GM19328 (cell line): ENCODE data around the gene APBA3.
"Not testable (repeated sequence)": the region's sequence is repeated elsewhere in the genome, so short reads cannot be mapped to it uniquely, and the experiment has no call there.

Source experiments
- ATAC-seq: cut with Tn5 transposase; IDR thresholded peaks from one replicate; pipeline ENCODE4 v1.9.1; 2021; ENCODE audit warnings: mild to moderate bottlenecking, moderate library complexity; ENCODE audit not compliant: unreplicated experiment

APBA3 gene

DNA sequence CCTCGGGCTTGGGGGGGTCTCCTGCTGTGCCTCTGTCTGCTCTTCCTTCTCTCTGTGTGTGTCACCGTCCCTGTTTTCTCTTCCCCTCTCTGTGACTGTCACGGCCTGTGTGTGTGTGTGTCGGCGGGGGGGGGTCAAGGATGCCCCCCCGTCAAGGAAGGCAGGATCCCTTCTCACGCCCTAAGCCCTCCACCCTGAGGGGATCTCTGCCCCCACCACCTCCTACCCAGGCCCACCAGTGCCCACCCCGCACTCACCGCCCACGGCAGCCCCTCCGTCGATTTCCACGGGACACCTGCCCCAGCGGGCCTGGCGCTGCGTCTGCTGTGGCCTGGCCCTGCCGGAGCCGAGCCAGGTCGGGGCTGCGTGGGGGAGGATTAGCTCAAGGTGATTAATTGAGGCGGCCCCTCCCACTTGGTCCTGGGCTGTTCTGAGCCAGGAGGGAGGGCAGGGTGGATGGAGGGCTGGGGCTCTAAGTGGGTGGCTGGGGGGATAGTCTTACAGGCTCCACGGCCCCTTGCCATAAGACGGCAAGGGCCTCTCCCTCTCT is 10.5 kb upstream of the APBA3 start, which contains the start of gene RAX2:
Gene RAX2 (minus strand): TSS at position 323 of the 550 bp plus-strand sequence. CDS start 486 bp downstream, outside the sequence.
- no peak for ATAC-seq

DNA sequence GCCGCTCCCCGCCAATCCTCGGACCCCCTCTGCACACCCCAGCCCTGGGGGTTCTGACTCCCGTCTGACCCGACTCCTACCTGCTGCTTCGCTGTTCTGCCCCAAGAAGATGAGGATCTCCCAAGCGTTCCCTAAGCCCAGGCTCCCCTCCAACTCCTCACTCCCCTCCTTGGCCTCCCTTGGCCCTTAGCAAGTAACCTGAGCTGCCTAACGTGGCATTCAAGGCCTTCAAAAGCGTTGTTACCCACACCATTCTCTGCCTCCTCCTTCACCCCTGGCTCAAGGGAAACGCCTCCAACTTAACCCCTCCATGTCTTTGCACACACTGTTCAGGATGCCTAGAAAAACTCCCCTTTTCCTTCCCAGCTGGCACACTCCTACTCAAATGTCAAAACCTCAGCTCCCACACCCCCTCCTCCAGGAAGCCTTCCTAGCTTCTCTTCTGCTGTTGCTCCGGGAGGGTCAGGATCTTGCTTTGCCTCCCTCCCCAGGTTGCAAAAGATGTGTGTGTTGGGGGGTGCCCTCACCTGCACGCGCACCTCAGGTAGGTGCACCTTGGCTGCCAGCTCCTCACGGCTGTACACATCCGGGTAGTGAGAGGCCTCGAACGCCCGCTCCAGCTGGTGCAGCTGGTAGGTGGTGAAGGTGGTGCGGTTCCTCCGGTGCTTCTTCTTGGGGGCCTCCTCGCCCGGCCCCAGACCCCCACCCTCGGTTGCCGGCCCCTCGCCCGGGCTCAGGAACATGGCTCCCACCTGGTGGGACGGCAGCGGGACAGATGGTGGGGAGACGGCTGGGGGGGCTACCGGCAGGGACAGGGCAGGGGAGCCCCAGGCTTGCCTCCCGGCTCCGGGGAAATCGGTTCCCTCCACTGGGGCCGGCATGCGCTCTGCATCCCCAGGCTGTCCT is 9.8 kb upstream of the APBA3 start:
- ATAC-seq = no peak

DNA sequence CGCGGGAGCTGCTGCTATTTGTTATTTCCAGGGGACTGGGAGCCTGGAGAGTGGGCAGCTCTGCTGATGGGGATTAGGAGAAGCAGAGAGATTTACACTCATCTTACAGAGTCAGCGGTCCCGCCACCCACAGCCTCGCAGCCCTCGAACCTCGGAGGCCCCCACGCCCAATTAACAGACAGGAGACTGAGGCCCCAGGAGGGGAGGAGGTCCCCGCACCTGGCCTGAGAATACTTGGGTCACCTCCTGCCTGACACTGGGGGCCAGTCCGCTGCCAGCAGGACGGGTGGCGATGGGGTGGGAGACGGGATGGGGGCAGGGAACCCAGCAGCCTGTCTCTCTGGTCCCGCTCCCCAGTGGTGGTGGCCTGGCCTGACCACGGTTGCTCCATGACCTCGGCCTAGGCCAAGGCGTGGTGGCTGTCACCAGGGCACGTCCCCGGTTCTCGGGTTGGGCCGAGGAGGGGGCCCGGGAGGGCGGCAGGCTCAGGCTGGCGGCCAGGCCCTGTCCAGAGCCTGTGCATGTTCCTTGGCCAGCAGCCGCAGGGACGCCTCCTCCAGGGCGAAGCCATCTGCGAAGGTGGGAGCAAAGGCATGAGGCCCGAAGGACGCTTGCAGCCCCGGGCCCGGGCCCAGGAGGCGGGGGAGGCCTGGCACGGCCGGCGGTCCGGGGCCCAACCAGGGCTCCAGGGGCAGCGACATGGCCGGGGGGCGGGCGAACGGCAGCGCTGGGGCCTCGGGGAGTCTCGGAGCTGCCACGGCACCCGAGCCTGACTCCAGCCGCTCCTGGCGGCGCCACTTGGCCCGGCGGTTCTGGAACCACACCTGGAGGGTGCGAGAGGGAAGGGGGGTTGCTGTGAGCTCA is 8.9 kb upstream of the APBA3 start:
- no peak for ATAC-seq

DNA sequence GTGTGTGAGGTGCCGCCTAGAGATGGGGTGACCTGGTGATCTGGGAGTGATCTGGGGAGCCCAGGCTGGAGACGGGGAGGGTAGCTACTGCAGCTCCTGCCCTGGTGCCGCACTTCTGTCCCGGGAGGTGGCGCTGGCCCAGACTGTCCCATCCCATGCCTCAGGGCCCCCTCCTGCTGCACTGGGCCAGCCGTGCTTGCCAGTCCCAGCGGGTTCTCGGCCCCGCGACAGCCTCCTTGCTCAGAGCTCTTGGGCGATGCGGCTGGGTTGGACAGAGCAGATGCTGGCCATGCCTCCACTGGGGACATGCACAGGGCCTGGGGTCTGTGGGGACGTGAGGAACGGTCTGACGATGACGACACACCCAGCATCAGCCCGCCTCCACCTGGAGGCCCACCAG is 8.0 kb upstream of the APBA3 start:
- no peak for ATAC-seq

- no peak for ATAC-seq
Observed at GRCh38 chr19:3768748-3769099, 7.2 kb upstream of the APBA3 start.

DNA sequence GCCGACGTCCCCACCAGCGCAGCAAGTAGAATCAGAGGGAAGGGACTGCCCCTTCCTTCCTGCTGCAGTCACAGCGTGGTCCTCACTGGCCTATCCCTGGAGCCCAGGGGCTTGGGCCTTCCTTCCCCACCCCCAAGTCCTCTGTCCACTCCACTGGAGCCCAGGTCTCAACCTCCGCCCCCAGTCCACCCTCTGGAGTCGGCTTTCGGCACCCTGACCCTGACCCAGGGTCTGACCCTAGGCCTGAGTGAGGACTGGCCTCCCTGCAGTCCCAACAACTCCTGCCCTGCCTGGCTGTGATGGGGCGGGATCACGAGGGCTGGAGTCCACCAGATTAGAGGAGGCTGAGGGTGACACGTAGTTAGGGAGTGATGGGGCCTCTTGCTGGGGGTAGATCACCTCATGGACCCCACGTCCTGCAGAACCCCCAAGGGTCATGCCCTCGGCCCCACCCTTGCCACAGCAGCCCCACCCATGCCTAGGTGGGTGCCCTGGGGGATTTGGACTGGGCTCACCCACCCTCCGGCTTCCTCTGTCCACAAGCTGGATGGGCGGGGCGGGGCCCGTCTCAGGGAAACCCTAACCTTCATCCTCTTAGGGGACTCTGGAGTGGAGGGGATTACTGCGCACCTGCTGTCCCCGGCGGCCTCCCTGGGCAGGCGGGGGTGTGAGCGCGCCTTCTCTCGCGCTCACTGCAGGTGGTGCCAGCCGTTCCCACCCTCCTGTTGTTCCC is 6.7 kb upstream of the APBA3 start:
- ATAC-seq = no peak

DNA sequence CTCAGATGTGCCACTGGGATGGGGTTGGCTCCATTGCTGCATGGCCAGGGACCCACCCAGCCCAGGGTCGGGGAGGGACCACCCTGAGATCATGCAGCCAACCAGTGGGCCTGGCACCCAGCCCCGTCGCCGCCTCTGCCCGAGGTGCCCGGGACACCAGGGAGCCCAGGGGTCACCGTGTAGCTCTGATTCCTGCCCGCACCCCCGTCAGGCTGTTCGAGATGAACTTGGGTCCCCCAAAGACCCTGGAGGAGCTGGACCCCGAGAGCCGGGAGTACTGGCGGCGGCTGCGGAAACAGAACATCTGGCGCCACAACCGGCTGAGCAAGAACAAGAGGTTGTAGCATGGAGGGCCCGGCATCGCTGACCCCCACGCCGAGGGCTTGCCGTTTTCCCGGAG is 5.6 kb upstream of the APBA3 start:
- ATAC-seq = no peak

- ATAC-seq = no peak
Observed at GRCh38 chr19:3766520-3766919, 5.0 kb upstream of the APBA3 start.

- ATAC-seq = not testable (repeated sequence)
Observed at GRCh38 chr19:3765757-3766156, 4.3 kb upstream of the APBA3 start.

DNA sequence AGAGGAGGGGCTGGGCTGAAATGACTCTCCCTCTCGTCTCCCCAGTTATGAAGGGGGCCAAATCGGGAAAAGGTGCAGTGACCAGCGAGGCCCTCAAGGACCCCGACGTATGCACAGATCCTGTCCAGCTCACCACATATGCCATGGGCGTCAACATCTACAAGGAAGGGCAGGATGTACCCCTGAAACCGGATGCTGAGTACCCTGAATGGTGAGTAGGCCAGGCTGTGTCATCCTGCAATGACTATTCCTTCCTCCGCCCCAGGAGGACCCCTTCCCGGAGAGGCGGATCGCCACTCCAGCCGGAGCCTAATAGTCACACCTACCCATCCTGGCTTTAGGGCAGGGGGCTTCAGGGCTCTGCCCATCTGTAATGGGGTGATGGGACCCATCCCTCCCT is 3.6 kb upstream of the APBA3 start:
- no peak for ATAC-seq

- peak; percentile 80 for ATAC-seq
Observed at GRCh38 chr19:3762501-3763459, 1.3 kb upstream of the APBA3 start, which contains the start of gene MRPL54. MRPL54 (plus strand) TSS chr19:3762682; CDS start chr19:3762701, 19 bp downstream.

- ATAC-seq = no peak
Observed at GRCh38 chr19:3762130-3762473, 610 bp upstream of the APBA3 start.

DNA sequence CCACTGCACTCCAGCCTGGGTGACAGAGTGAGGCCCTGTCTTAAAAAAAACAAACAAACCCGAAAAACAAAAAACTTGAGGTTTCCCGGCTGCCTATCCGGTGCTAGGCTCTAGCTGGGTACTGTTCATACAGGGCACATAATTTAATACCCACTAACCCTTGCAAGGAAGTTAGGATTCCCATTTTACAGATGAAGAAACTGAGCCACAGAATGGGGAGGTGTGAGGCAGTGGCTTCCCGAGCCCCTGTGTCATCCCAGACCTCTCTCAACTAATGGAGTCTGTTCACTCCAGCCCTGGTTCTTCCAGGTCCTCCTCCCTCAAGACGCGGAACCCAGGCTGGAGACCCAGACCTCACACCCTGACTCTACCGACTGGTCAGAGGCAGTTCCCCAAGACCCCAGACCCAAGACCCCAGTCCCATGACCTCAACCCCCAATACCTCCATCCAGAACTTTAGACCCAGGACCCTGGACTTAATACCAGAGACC is 576 bp downstream of the APBA3 start:
- no peak for ATAC-seq

DNA sequence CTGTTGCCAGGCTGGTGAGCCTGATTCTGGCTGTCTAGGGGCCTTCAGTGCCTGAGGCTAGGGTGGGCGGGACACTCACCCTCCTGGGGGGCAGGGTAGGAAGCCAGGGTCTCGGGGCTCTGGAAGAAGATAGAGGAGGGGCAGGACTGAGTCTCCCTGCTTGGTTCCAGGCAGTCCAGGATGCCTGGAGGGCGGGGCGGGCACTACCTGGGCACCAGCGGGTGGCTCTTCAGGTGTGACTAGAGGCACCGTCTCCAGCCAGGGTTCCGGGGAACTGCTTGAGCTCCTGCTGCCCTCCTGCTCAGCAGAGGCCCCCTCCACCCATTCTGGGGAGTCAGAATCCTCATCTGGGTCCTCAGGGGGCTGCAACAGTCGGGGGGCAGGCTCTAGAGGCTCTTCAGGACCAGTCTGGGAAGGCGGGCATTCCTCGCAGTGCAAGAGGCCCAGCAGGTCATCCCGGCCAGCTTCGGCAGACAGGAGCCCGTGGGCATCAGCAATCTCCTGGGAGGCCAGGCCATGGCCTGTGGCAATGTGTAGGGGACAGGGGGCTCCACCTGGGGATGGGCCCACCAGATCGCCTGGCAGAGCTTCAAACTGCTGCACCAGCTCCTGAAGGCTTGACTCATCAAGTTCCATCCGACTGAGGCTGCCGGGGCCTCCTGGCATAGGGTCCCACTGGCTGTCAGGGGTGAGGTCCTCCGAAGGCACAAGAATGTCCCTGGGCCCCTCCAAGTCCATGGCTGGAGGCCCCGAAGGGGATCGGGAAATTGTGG is 1.8 kb downstream of the APBA3 start:
- no peak for ATAC-seq

DNA sequence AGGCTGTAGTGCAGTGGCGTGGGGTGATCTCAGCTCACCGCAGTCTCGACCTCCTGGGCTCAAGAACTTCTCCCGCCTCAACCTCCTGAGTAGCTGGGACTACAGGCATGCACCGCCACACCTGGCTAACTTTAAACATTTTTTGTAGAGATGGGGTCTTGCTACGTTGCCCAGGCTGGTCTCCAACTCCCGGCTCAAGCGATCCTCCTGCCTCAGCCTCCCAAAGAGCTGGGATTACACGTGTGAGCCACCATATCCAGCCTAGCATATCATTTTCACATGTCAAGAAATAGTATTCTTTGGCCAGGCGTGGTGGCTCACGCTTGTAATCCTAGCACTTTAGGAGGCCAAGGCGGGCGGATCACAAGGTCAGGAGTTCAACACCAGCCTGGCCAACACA is 3.2 kb downstream of the APBA3 start:
- ATAC-seq = not testable (repeated sequence)

GRCh38 chr19:3757705-3758104 is 3.8 kb downstream of the APBA3 start:
- not testable (repeated sequence) for ATAC-seq

- no peak for ATAC-seq
Observed at GRCh38 chr19:3753631-3754410, 7.7 kb downstream of the APBA3 start.

DNA sequence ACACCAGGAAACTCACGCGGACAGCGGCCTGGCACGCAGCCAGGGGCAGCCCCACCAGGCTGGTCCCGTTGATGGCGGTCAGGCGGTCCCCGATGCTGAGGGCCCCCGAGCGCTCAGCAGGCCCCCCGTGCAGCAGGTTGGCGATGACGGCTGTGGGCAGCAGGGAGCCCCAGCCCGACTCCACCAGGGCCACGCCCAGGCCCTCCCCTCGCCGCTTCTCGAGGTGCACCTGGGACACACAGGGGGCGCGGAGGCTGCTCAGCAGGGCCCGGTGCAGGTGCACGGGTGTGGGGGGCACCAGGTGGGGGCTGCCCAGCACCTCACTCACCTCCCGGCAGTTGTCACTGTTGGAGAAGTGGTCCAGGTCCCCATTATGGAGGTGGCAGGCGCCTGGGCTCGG is 9.0 kb downstream of the APBA3 start:
- no peak for ATAC-seq
